Non-pigmented ciliary epithelial cell (primary cell): Measurements from ENCODE around the gene EFNA3.

Experiments used
- DNase-seq: peaks from one replicate; pipeline ENCODE4 v3.0.0-alpha.2; 2010; ENCODE audit warnings: low read depth

Gene EFNA3

DNA sequence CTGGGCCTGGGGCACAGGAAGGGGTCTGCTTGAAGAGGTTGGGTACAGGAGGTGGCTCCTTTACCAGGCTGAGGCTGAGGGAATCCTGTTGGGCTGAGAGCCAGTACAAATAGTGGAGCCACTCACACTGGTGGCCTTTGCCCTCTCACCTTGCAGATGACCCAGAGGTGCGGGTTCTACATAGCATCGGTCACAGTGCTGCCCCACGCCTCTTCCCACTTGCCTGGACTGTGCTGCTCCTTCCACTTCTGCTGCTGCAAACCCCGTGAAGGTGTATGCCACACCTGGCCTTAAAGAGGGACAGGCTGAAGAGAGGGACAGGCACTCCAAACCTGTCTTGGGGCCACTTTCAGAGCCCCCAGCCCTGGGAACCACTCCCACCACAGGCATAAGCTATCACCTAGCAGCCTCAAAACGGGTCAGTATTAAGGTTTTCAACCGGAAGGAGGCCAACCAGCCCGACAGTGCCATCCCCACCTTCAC, 55.2 kb downstream of the EFNA3 start:
- DNase-seq = no peak

DNA sequence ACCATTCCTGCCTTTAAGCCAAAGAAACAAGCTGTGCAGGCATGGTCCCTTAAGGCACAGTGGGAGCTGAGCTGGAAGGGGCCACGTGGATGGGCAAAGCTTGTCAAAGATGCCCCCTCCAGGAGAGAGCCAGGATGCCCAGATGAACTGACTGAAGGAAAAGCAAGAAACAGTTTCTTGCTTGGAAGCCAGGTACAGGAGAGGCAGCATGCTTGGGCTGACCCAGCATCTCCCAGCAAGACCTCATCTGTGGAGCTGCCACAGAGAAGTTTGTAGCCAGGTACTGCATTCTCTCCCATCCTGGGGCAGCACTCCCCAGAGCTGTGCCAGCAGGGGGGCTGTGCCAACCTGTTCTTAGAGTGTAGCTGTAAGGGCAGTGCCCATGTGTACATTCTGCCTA, 55.7 kb downstream of the EFNA3 start:
- no peak for DNase-seq

DNA sequence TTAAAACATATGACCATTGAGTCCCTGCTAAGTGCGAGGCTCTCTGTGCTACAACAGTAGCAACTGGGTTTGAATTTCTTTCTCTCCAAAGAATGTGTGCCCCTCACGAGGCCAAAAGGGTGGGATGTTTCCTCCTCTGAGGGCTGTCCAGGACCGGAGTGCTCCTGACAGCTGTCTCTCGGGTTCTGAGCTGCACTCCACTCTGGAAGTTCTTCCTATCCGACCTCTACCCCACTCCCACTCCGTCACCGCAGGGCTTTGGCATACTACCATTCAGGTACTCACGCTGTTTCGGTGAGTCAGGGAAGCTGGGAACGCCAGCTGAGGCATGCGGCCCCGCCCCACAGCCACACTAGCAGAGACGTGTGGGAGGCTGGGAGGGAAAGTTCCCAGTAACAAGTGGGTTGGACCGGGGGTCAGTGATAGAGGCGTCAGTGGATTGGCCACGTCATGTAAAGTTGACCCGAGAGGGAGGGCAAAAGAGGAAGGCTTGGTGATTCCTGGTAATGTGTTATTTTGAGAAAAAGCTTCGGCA, 56.3 kb downstream of the EFNA3 start:
- peak; percentile 90 for DNase-seq

DNA sequence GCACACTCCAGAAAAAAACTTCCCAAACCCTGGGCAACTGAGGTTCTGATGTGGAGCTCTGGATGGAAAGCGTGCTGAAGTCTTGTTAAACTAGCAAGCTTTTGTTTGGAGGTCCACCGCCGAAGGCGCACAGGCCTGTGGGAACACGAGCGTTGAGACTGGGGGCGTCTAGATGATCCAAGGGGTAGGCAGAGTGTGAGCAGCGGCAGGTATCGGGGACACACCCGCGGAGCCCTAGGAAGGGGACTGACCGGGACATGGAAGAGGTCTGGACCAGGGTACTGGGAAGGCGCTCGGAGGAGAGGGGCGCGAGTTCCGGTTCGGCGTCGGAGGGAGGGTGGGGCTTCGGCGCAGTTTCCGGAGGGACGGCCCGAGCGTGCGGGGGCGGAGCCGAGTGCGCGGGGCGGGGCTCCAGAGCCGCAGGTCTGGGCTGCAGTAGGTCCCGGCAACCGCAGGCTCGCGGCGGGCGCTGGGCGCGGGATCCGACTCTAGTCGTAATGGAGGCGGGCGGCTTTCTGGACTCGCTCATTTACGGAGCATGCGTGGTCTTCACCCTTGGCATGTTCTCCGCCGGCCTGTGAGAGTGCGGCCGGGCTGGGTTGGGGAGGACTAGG, 56.9 kb downstream of the EFNA3 start, which contains the start of gene SLC50A1:
SLC50A1 (plus strand) TSS at position 438 of the 614 bp plus-strand sequence; CDS start at position 498, 60 bp downstream.
- DNase-seq = peak; percentile 55

DNA sequence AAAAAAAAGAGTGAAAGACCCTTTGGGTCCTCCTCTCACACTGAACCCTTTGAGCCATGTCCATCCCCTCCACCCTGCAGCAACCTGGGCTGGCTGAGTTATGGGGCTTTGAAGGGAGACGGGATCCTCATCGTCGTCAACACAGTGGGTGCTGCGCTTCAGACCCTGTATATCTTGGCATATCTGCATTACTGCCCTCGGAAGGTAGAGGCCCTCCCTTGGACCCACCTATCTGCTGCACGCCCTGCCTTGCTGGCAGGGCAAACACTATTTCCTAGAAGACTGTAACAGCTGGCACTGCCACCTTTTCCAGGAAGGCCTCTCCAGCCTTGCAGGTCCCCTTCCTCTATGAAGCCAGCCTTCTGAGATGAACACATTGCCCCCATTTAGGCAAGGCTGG, 58.1 kb downstream of the EFNA3 start:
- DNase-seq = no peak
